Measurements from ENCODE around the gene BRD3OS.
A peak's percentile ranks its signal among the peaks of the same experiment; 100 is the strongest.

BRD3OS gene

DNA sequence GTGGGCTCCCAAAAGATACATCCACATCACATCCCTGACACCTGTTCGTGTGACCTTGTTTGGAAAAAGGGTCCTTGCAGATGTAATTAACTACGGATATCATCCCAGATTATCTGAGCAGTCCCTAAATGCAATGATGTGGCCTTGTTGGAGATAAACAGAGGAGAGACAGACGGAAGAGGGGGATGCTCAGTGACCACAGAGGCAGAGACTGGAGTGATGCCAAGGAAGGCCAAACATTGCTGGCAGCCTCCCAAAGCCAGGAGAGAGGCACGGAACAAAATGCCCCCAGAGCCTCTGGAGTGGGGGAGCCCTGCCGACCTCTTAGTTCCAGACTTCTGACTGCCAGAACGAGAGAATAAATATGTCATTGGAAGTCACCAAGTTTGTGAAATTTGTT lies 18.1 kb upstream of the BRD3OS start:
- Mint-ChIP-seq H3K9me3 (peaks cover 4% of the 10 kb centered on the region), H3K27ac (no peak overlapping the region), H3K36me3 (peaks cover 3% of the 10 kb centered on the region), H3K4me1 (no peaks in the 10 kb centered on the region), H3K27me3 (peaks cover 17% of the 10 kb centered on the region), H3K4me3 (no peak overlapping the region)
- no peak for DNase-seq
- CTCF ChIA-PET = no interaction called here

DNA sequence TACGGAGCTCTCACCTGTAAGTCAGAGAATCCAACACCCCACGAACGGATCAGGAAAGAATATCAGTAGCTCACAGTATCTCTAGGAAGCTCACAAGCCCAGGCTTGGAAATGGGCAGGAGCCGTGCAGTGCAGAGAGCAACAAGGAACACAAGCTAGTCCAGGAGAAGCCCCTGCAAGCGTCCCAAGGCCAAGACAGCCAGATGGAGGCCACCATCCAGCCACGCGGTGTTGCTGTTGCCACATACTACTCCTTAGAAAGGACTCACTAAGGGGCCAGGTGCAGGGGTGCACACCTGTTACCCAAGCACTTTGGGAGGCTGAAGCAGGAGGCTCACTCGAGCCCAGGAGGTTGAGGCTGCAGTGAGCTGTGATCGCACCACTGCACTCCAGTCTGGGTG lies 17.7 kb upstream of the BRD3OS start:
- Mint-ChIP-seq H3K27me3 (peaks cover 17% of the 10 kb centered on the region), H3K4me3 (no peak overlapping the region), H3K36me3 (peaks cover 3% of the 10 kb centered on the region), H3K4me1 (no peaks in the 10 kb centered on the region), H3K27ac (no peak overlapping the region), H3K9me3 (peaks cover 4% of the 10 kb centered on the region)
- CTCF ChIA-PET = no interaction called here
- DNase-seq = no peak

DNA sequence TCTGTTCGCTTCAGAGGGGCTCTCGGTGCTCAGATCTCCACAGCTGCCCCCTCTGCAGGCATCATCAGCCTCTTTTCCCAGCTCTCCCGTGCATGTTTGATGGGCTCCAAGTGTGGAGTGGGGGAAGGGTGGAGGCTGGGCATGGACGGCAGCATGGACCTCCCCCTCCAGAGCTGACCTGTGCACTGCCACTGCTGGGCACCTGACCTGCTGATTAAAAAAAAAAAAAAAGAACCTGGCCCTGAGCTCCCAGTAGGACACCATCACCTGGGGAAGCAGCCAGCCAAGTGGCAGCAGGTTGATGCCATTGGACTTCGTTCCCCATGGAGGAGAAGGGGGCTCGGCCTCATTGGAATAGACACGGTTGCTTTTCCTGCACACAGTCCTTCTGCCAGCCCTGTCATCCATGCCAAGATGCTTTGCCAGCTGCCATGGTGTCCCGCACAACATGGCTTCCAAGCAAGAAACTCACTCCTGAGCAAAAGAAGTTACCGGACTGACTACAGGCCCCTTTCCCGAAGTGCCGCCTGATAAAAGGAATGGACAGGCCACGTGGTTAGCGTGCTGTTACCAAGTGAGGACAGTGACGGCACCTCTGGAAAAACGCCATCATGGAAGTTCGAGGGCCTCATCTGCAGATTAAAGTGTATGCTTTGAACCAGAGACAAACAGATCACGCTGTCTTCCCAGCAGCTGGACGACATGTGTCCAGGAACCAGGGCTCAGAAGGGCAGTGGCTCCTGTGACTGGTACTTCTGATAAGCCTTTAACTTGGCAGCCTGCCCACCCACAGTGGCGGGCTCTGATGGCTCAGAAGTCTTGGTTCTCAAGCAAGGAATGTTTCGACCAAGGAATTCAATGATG lies 14.7 kb upstream of the BRD3OS start:
- no peak for DNase-seq
- Mint-ChIP-seq H3K27me3 (peaks cover 13% of the 10 kb centered on the region), H3K27ac (no peak overlapping the region), H3K9me3 (peaks cover 10% of the 10 kb centered on the region), H3K4me1 (no peaks in the 10 kb centered on the region), H3K36me3 (peaks cover 5% of the 10 kb centered on the region), H3K4me3 (no peak overlapping the region)
- CTCF ChIA-PET = no interaction called here

DNA sequence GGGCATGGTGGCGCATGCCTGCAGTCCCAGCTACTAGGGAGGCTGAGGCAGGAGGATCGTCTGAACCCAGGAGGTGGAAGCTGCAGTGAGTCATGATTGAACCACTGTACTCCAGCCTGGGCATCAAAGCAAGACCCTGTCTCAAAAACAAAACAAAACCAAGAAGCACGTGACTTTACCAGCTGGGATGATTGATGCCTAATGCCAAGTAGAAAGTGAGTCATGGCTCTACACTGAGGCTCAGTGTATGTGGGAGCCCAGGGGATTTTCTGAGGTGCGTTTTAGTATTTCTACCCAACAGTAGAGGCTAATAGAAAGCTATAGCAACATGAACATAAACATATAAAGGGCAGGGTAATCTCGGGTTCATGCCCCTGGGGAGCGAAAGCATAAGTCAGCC lies 13.9 kb upstream of the BRD3OS start:
- no peak for DNase-seq
- Mint-ChIP-seq H3K27me3 (peaks cover 13% of the 10 kb centered on the region), H3K36me3 (peaks cover 5% of the 10 kb centered on the region), H3K27ac (peak overlapping the region; percentile 65), H3K9me3 (peaks cover 10% of the 10 kb centered on the region), H3K4me3 (no peak overlapping the region), H3K4me1 (no peaks in the 10 kb centered on the region)
- CTCF ChIA-PET = no interaction called here

DNA sequence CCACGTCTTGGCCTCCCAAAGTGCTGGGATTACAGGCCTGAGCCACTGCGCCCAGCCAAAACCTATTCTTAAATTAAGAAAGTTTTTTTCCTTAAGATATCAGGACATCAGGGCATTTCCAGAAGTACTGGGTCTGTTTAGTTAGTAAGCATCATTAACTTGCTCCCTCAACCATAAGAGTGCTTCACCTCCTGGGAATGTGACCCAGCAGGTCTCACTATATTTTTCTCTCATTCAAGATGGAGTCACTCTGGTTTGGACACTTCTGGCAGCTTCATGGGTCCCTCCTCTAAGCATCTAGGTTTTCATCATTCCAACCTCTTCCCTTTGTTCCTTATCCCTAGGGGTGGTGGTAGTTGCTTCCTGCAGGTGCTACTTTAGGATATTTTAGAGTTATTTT lies 10.3 kb upstream of the BRD3OS start:
- no peak overlapping the region for H3K4me3 Mint-ChIP-seq
- H3K27ac Mint-ChIP-seq = no peak overlapping the region
- DNase-seq = no peak
- no peaks in the 10 kb centered on the region for H3K4me1 Mint-ChIP-seq
- H3K36me3 Mint-ChIP-seq = peaks cover 5% of the 10 kb centered on the region
- H3K27me3 Mint-ChIP-seq = peaks cover 2% of the 10 kb centered on the region
- peaks cover 10% of the 10 kb centered on the region for H3K9me3 Mint-ChIP-seq
- CTCF ChIA-PET = no interaction called here

DNA sequence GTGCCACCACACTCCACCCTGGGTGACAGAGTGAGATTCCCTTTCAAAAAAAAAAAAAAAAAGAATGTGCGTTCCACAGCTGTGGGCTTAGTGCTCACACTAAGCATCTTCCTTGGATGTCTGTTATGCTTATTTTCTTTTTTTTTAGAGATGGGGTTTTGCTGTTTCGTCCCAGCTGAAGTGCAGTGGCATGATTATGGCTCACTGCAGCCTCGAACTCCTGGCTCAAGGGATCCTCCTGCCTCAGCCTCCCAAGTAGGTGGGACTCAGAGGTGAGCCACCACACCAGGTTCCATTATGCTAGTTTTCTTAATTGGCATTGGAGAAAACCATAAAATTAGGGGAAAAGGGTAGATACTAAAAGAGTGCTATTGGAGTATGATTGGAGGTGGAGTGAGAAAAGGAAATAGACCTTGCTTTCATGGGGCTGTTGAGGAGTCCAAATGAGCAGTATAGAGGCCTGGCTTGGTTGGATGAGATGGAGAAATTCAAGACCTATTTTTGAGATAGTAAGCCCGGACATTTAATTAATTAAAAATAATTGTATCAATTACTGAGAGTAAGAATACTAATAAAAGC lies 978 bp upstream of the BRD3OS start:
- H3K36me3 Mint-ChIP-seq = peaks cover 7% of the 10 kb centered on the region
- H3K9me3 Mint-ChIP-seq = no peaks in the 10 kb centered on the region
- peaks cover 14% of the 10 kb centered on the region for H3K4me1 Mint-ChIP-seq
- peak overlapping the region; percentile 7 for H3K4me3 Mint-ChIP-seq
- no peak for DNase-seq
- no peaks in the 10 kb centered on the region for H3K27me3 Mint-ChIP-seq
- peak overlapping the region; percentile 81 for H3K27ac Mint-ChIP-seq
- CTCF ChIA-PET = interaction anchor here (1.0 kb wide), 1 partner anchor 30 kb away, joined by 4 read pairs; no protein-coding TSS in a partner anchor

DNA sequence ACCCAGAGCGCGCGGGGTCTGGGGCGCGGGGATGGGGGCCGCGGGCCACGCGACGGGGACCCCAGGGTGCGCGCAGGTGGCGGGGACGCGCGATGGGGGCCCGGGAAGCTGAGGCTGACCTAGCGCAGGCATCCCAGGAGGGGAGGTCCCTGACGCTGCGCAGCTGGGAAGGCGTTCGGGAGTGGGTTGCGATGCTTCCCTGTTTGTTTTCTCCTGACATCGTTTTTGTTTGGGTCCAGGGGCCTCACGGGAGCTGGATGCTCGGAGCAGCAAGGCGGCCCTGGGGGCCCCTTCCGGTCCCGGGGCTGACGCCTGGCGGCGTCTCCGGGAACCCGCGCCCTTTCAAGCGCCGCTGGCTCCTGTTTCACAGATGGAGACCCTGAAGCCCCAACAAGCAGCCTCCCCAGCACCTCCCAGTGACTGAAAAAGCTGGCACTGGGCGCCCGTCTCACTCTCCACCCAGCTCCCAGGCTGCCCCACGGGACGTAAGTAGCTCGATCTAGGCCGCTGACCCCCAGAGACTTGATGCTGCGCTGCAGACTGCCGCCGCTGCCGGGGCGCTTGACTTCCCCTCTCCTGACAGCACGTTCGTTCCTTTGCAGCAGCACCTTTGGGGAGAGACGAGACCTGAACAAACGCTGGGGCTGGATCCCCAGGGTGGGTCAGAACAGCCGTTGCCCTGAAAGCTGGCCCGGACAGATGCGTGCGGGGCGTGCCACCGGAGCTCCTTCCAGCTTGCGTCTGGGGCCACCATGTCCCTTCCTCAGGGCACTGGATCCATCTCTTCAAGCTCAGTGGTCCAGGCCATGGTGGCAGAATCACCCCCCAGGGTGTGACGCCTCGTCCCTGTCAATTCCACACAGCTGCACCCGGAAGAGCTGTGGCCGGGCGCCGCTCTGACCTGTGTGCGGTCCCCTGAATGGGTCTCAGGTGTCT lies 593 bp downstream of the BRD3OS start:
- no peaks in the 10 kb centered on the region for H3K9me3 Mint-ChIP-seq
- peaks cover 14% of the 10 kb centered on the region for H3K4me1 Mint-ChIP-seq
- CTCF ChIA-PET = interaction anchor here (0.8 to 1.2 kb wide), 4 partner anchors 8 to 112 kb away, joined by 3 to 4 read pairs (median 3); no protein-coding TSS in a partner anchor
- peak overlapping the region; percentile 78 for H3K4me3 Mint-ChIP-seq
- H3K36me3 Mint-ChIP-seq = peaks cover 9% of the 10 kb centered on the region
- H3K27ac Mint-ChIP-seq = peak overlapping the region; percentile 77
- DNase-seq = peak; percentile 69
- no peaks in the 10 kb centered on the region for H3K27me3 Mint-ChIP-seq

DNA sequence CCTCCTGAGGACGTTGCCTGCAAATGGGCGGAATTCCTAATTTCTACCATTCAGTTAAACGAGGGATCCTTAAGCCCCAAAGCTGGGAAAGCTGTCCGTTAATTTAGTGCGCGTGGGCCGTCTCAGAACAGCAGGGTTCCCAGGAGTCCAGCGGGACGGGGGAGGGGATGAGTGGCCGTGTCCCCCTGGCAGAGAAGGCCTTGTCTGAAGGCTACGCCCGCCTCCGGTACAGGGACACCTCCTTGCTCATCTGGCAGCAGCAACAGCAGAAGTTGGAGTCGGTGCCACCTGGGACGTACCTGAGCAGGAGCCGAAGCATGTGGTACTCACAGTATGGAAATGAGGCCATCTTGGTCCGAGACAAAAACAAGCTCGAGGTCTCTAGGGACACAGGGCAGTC lies 1.3 kb downstream of the BRD3OS start:
- CTCF ChIA-PET = interaction anchor here (1.1 to 1.2 kb wide), 2 partner anchors 8 to 73 kb away, joined by 3 read pairs; no protein-coding TSS in a partner anchor

DNA sequence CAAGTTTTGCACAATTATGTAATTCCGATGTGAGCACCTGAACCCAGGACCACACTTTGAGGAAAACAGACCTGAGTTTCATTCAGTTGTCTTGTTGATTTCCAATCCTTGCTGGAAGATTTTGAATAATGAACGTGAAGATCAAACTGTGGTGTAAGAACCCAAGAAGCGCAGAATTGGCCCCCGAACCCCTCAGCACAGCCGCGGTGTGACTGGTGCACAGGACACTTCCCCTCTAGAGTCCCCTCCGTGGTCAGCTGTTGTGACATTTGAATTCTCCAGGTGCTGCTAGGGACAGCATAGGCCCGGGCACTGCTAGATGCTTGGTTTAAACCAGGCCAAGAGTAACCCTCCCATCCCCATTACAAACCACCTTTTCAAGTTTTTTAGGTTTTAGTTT lies 1.7 kb downstream of the BRD3OS start:
- no peak overlapping the region for H3K27ac Mint-ChIP-seq
- peak; percentile 19 for DNase-seq
- H3K36me3 Mint-ChIP-seq = peaks cover 12% of the 10 kb centered on the region
- H3K4me1 Mint-ChIP-seq = peaks cover 14% of the 10 kb centered on the region
- CTCF ChIA-PET = interaction anchor here (0.6 kb wide), 1 partner anchor 18 kb away, joined by 3 read pairs; no protein-coding TSS in a partner anchor
- no peaks in the 10 kb centered on the region for H3K27me3 Mint-ChIP-seq
- no peaks in the 10 kb centered on the region for H3K9me3 Mint-ChIP-seq
- H3K4me3 Mint-ChIP-seq = peak overlapping the region; percentile 78

More for the DNA sequence above, 1.3 kb downstream of the BRD3OS start:
- Mint-ChIP-seq H3K4me1 (peaks cover 14% of the 10 kb centered on the region), H3K9me3 (no peaks in the 10 kb centered on the region), H3K4me3 (peak overlapping the region; percentile 78), H3K27ac (no peak overlapping the region), H3K27me3 (no peaks in the 10 kb centered on the region), H3K36me3 (peaks cover 12% of the 10 kb centered on the region)
- peak; percentile 6 for DNase-seq

DNA sequence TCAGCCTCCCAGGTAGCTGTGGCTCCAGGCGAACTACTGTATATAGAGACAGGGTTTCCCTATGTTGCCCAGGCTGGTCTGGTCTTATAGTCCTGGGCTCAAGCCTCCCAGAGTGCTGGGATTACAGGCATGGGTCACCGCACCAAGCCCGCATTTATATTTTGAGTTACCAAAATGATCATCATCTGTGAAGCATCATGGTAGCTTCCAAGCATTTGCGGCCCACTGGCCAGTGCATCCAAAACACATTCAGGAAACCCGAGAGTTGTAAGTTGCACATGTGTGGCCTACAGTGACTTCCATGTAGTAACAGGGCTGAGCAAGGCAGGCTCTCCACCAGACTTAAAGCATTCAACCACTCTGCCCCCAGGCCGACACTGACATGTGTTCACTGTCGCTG lies 2.3 kb downstream of the BRD3OS start:
- H3K4me3 Mint-ChIP-seq = peak overlapping the region; percentile 78
- H3K27me3 Mint-ChIP-seq = no peaks in the 10 kb centered on the region
- peaks cover 14% of the 10 kb centered on the region for H3K4me1 Mint-ChIP-seq
- H3K36me3 Mint-ChIP-seq = peaks cover 12% of the 10 kb centered on the region
- H3K27ac Mint-ChIP-seq = no peak overlapping the region
- no peaks in the 10 kb centered on the region for H3K9me3 Mint-ChIP-seq
- CTCF ChIA-PET = interaction anchor here (0.6 kb wide), 1 partner anchor 17 kb away, joined by 3 read pairs; no protein-coding TSS in a partner anchor
- peak; percentile 14 for DNase-seq

DNA sequence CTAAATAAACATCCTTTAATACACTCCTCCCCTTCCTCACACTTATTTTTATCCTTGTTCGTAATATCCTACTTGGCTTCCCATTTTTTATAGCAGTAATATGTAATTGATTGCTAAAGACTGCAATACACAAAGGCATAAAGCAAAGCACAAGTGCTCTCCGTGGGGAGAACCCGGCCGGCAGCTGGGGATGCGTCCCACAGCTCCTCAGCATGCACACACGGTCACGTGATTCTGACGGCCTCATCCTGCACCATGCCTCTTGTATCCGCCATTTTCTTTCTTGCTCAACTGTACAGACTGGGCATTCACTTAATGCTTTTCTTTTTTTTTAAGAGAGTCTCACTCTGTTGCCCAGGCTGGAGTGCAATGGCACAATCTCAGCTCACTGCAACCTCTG lies 2.8 kb downstream of the BRD3OS start:
- CTCF ChIA-PET = no interaction called here
- peaks cover 14% of the 10 kb centered on the region for H3K4me1 Mint-ChIP-seq
- H3K9me3 Mint-ChIP-seq = no peaks in the 10 kb centered on the region
- H3K4me3 Mint-ChIP-seq = no peak overlapping the region
- DNase-seq = peak; percentile 5
- H3K27ac Mint-ChIP-seq = no peak overlapping the region
- H3K27me3 Mint-ChIP-seq = no peaks in the 10 kb centered on the region
- peaks cover 14% of the 10 kb centered on the region for H3K36me3 Mint-ChIP-seq

DNA sequence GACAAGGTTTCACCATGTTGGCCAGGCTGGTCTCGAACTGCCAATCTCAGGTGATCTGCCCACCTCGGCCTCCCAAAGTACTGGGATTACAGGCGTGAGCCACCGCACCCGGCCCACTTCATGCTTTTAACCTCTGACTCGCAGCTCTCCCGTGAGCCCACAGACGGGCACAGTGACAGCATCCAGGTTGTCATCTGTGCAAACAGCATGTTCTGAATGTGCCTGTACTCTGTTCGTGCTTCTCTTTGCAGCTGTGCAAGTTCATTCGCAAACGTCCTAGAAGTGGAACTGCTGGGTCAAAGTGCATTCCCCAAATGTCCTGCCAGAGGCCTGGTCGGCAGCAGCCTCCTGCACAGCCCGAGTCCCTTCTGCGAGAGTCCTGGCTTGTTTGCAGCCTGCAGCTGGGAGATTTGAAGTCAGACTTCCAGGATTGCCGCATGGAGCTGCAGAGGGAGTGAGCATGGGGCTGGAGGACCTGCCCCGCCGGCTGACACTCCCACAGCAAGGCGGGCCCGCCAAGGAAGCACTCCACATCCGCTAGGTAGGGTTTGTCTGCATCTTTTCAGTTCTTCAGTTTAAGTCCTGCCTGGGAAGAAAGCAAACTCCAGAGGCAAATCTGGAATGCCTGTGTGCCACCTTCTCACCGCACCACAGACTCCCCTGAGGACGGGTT lies 3.4 kb downstream of the BRD3OS start:
- CTCF ChIA-PET = no interaction called here
- H3K4me3 Mint-ChIP-seq = no peak overlapping the region
- peaks cover 17% of the 10 kb centered on the region for H3K36me3 Mint-ChIP-seq

DNA sequence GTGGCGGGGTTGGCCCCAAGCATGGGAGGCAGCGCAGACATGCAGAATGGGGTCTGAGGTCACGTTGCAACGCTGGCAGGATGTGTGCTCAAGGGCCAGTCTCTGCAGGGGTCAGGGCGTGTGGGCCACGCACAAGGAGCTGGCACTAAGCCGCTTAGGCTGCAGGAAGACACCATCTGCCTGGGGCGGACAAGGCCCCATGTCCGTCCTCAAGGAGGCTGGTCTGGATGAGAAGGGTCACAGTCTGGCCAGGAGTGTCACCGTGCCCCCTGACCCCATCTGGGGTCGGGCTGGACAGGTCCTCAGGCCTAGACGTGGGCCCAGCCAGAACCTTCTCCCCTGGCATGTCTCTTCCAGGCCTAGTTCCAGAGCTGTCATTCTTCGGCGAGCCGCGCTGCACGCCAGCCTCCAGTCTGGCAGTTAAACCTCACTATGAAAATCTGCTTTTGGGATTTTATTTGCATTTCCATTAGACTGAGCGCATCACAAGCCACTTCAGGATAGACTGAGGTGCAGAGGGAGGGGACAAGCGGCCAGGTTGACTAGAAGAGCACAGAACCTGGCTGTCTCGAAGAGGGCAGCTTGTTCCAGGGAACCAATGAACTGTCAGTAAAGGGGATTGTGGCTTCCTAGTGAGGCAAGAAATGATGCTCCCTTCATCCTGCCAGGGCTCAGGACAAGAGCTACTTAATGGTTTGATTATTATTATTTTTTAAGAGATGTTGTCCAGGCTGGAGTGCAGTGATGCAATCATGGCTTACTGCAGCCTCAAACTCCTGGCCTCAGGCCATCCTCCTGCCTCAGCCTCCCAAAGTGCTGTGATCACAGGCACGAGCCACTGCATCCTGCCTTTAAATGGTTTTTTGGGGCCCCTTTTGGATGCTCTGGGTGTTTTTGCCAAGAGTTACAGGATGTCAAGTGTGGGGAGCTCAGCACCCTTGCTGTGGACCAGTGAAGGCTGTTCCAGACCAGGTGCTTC lies 4.3 kb downstream of the BRD3OS start:
- Mint-ChIP-seq H3K4me1 (peaks cover 13% of the 10 kb centered on the region), H3K27ac (peak overlapping the region; percentile 42), H3K4me3 (no peak overlapping the region), H3K9me3 (no peaks in the 10 kb centered on the region), H3K27me3 (no peaks in the 10 kb centered on the region), H3K36me3 (peaks cover 19% of the 10 kb centered on the region)
- DNase-seq = peak; percentile 16
- CTCF ChIA-PET = no interaction called here

More for the DNA sequence above, 3.4 kb downstream of the BRD3OS start:
- no peaks in the 10 kb centered on the region for H3K27me3 Mint-ChIP-seq
- DNase-seq = peak; percentile 18
- no peaks in the 10 kb centered on the region for H3K9me3 Mint-ChIP-seq
- H3K4me1 Mint-ChIP-seq = peaks cover 17% of the 10 kb centered on the region
- peak overlapping the region; percentile 42 for H3K27ac Mint-ChIP-seq

Measured in activated naive CD4-positive, alpha-beta T cell treated with anti-CD3 and anti-CD28 coated beads, Interleukin-2, amount 10 ng/mL, durations not matched to agents 7 days and 5 days (primary cell).